Fibroblast of gingiva (primary cell): ENCODE measurements around the gene DRG2.

ENCODE experiments used
- DNase-seq: peaks from one replicate; pipeline ENCODE4 v3.0.0-alpha.2; 2011; ENCODE audit warnings: low read depth

DRG2 gene, protein sequence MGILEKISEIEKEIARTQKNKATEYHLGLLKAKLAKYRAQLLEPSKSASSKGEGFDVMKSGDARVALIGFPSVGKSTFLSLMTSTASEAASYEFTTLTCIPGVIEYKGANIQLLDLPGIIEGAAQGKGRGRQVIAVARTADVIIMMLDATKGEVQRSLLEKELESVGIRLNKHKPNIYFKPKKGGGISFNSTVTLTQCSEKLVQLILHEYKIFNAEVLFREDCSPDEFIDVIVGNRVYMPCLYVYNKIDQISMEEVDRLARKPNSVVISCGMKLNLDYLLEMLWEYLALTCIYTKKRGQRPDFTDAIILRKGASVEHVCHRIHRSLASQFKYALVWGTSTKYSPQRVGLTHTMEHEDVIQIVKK

DNA sequence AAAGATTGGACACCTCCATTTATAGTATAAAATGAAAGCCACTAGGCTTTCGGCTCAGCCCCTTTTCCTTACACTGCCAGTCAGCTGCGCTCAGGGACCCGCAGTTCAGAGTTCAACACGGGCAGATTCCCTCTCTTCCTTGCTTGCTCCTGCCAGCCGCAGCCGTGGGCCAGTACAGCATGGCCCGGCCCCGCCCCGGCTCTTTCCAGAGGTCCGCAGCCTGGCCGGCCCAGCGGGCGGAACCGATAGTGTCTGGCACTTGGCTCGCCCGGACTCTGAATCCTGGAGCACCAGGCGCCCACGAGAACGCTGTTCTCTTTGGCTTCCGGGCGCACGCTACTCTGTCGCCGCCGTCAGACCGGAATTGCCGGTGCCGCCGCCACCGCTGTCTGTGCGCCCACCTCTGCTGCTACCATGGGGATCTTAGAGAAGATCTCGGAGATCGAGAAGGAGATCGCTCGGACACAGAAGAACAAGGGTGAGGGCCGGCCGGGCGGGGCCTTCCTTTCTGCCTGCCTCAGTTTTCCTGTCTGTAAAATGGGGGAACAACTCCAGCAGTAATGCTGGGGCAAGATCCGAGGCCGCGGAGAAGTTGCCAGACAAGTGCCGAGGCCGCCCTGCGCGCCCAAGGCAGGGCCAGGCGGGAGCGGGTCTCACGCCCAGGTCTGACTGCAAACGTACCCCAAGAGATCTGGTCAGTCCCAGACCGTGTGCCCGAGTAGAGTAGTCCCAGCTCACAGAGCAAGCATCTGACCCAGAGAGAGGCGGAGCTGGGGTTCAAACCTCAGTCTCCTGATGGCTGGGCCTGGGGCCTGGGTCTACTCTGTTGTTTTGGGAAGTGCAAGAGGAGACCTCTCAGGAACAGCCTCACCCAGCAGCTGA, at the start of gene DRG2:
DRG2 (plus strand) TSS at position 339 of the 882 bp plus-strand sequence; CDS start at position 415, 76 bp downstream.
- peak; percentile 91 for DNase-seq

DNA sequence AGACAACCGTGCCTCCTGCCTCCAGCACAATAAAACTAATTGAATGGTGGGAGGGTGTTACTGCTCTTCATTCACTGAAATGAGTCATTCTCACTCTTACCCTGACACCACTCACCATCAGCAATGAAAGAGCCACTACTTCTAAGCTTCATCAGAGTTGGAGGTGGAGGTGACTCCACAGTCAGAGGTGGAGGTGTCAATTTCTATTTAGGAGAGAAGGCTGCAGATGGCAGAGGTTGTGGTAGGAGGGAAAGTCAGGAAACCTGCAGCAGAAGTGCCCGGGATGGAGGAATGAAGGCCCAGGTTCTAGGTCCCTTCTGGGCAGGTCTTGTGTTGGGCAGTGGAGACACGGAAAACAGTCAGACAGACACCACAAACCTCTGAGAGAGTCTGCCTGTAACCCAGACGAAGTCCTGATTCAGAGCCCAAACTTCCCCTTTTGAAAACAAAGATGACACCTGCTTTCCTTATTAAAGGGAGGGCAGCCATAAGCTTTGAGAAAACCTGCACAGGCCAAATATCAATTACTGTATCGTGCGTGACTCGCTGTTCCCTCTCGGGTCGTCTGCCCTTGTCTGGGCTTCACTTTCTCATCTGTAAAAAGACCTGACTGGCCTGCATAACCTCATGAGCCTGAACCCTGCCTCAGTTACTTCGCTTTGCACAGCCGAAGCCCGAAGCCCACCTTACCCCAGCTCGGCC, 49.4 kb upstream of the DRG2 start:
- no peak for DNase-seq

DNA sequence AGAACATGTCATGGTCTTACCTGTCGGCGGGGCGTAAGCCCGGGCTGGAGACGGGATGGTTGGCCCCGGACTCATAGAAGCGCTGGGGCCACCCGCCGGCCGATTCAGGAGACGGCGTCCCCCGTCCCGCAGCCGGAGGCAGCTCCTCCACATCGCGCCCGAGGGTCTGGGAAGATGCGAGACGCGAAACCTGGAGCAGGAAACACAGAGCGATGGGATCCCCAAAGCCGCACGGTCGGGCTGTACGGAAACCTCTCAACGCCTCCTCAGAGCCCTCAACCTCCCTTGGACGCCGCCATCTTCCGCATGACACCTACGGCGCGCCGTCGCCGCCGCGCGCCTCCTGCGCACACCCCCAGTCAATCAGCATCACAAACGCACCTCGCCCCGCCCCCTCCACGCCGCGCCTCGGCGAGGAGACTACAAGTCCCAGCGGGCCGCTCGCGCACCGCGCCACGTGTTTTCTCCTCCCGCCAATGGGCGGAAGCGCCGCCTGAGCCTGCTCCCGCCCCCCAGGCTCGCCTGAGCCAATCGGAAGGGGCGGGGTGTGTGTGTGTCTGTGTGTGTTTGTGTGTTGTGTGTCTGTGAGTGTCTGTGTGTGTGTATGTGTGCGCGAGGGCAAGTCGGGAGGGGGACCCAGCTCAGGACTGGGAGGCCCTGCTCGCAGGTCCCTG, 48.8 kb upstream of the DRG2 start, which contains the start of the genes ATPAF2 and GID4:
ATPAF2 (minus strand) TSS at position 308 of the 674 bp plus-strand sequence; CDS start at position 153, 155 bp downstream.
GID4 (plus strand) TSS at position 548 of the 674 bp plus-strand sequence; CDS start at position 605, 57 bp downstream.
- DNase-seq, result peak; percentile 99

DNA sequence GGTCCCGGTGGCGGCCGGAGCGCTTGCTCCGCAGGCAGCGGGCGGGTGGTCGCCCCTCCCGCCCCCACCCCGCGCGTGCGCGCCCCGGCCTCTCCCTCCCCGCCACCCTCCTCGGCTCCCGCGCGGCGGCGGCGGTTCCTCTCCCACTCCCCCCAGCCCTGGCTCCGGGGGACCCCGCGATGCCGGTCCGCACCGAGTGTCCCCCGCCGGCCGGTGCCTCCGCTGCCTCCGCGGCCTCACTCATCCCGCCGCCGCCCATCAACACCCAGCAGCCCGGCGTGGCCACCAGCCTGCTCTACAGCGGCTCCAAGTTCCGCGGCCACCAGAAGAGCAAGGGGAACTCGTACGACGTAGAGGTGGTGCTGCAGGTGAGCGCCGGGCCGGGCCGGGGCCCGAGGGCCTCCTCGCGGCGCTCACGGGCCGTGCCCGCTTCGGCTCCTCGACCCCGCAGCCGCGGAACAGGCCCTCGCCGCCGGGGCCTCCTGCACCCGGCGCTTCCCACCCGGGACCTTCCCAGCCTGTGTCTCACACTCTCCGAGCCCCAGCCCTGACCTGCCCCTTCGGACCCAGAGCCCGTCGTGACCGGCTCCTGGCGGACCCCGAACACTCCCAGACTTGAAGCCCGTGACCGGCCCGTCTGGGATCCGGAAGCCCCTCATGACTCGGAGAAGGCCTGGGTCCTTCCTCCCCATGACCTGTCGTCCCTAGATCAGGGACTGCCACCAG, 48.0 kb upstream of the DRG2 start:
- no peak for DNase-seq

DNA sequence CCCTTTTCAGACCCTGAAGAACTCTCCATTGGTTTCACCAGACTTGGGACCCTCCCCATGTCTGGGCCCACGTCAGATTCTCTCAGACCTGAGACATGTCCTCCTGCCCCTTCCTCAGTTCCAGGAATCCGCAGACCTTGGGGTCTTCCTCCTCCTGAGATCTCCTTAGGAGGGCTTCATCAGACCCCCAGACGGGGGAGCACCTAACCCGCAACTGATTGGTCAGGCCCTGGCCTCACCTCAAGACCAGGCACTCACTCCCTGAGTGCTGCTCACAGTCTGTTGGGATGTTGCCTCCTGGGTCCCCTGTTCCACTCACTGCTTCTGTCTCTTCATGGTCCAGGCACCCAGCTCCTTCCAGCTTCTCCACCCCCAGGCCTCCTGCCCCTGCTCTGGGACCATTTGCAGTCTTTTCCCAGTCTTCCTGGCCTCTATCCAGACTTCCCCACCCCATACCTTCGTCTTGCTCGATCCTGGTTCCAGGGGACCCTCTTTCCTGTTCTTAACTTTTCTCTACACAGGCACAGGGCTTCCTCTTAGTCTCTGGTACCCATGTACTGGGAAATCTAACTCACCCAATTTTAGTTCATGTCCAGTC, 47.4 kb upstream of the DRG2 start:
- no peak for DNase-seq

DNA sequence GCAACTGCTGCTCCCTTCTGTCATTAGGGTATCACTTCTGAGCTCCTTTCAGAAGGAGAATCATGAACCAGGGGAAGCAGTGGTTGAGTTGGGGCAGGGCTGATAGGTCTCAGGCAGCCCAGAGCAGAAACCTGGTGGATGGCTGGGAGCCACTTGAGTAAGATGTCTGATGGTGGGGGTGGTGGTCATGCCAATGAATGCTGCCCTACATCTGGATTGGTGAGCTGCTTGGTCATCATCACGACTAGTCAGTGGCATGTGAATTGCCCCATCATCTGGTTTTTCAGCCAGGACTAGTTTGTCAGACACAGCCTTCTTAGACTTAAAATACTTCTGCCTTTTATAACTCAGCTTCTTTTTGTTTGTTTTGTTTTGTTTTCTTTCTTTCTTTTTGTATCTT, 46.0 kb upstream of the DRG2 start:
- peak; percentile 85 for DNase-seq

DNA sequence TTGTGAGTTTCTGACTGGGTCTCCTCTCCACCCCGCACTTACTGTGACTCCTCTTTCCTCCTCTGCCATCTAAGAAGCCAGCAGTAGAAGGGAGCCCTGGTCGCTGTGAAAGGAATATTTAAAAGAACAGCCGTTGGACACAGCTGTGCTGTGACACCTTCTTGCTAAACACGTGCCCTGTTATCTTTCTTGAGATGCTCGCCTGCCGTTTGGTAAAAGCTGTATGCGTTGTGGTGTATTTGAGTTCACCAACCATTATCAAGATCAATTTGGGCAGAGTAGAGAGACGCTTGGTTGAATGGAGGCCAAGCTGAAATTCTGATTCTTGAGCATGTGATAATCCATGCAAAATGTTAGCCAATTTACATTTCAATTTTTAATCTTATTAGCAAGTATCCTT, 44.8 kb upstream of the DRG2 start:
- DNase-seq, result no peak

DNA sequence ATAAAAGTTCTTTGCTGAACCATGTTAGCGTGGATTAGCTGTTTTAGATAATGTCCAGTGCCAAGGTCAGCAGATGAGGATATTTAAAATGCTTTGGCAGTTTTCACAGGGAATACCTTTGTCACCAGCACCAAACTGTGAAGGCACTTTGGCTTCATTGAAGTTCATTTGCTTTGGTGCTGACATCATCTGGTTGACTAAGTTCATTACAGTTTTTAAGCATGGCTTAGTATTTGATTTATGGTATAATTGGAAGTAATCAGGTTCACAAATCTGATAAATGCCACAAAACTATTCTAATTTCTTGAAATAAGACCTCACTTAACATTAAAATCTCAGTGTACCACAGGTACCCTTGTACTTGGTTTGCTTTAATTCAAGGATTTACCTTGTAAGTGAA, 44.3 kb upstream of the DRG2 start:
- DNase-seq, result no peak

DNA sequence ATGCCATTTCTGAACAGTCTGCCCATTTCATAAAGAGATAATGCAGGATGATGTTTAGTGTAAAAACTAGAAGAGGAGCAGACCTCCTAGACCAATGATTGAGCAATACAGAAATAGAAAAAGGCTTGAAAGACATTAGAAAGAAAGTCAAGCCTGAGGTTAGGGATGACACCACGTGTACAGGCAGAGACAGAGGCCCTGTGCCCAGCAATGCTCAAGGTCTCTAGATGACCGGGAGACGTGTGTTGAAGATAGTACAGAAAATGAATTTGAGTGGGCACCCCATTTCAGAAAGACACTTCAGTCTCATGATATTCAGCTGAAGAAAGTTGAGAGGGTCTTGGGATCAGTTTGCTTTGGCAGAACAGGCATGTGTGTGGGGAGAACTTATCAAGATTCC, 43.1 kb upstream of the DRG2 start:
- no peak for DNase-seq

DNA sequence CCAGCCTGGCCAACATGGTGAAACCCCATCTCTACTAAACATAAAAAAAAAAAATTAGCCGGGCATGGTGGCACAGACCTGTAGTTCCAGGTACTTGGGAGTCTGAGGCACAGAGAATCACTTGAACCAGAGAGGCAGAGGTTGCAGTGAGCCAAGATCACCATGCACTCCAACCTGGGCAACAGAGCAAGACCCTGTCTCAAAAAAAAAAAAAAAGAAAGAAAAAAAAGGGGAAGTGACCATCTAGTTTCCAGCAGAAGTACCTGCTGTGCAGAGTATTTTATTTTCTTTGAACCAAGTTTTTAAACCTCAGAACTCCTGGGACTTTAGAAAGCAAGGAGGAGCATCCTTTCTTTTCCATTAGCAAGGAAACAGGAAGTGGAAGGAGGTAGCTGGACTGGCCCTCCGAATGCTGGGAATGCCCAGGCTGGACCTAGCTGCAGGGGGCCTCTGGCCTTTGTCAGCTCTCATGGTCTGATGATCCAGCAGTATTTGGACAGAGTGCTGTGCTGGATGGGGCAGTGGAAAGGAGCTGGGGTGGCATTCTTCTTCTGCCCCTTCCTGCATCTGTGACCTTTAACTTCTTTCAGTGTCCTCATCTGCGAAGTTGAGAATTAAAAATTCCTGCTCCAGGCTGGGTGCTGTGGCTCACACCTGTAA, 41.9 kb upstream of the DRG2 start:
- no peak for DNase-seq

DNA sequence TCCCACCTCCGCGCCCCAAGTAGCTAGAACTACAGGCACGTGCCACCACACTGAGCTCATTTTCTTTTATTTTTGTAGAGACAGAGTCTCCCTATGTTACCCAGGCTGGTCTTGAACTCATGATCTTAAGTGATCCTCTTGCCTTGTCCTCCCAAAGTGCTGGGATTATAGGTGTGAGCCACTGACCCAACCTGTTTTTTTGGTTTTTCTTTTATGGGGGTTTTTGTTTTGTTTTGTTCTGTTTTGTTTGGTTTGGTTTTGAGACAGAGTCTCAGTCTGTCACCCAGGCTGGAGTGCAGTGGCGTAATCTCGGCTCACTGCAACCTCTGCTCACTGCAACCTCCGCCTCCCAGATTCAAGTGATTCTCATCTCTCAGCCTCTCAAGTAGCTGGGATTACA, 32.2 kb upstream of the DRG2 start:
- DNase-seq, result no peak

DNA sequence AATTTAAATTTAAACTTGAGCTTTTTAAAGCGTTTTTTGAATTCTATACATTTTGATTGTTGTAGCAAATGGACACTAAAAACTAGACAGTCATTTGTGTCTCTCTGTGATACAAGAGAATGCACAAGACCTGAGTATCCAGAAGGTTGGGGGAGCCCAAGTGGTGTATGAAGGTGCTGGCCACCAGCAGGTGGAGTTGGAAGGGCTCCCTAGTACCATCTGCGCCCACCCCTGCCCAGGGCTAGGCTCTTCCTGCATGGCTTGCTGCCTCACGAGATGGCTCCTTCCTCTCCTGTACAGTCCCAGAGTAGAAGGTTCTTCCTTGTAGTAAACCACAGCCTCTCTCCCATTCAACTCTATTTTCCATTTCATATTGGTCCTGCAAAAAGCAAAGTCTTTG, 31.5 kb upstream of the DRG2 start:
- no peak for DNase-seq

DNA sequence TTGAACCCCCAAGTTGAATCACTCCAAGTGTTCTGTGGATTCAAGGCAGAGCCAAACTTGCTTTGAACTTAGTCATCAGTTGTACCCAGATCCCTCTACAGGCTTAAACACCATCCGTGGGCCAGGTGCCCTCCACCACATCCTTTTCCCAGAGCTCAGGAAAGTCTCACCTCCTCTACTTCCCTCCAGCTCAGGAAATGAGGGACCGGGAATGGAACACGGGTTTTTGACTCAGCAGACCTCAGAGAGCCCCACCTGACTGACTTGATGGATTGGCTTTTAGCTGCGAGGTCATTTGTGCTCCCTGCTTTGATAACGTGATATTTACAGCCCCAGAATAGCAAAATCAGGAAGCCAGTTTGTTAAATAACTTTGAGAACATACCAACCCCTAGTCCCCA, 28.5 kb upstream of the DRG2 start:
- no peak for DNase-seq

DNA sequence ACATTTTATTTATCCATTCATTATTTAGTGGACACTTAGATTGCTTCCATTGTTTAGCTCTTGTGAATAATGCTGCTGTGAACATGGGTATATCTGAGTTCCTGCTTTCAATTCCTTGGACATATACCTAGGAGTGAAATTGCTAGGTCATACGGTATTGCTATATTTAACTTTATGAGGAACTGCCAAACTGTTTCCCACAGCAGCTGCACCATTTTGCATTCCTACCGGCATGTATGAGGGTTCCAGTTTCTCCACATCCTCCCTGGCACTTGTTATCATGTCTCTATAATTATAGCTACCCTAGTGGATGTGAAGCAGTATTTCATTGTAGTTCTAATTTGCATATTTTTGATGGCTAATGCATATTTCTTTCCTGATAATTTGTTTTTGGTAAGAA, 23.7 kb upstream of the DRG2 start:
- DNase-seq, result no peak

DNA sequence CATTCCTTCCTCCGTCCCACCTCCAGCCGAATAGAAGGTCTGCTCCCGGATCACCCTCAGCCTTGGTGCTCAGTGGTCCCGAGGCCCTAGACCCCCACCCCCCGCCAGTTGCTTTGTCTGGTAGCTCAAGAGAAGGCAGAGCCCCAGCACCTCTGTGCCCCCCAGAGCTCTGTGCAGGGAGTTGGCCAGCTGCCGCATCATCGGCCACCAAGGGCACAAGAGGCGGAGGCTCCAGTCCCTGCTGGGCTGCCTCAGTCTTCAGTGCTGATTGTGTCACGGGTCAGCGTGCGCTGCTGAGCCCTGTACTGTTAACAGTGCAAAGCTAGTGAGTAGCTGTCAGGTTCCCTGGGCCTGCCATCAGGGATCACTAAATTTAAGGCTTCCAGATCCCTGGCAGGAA, 22.2 kb upstream of the DRG2 start:
- no peak for DNase-seq

DNA sequence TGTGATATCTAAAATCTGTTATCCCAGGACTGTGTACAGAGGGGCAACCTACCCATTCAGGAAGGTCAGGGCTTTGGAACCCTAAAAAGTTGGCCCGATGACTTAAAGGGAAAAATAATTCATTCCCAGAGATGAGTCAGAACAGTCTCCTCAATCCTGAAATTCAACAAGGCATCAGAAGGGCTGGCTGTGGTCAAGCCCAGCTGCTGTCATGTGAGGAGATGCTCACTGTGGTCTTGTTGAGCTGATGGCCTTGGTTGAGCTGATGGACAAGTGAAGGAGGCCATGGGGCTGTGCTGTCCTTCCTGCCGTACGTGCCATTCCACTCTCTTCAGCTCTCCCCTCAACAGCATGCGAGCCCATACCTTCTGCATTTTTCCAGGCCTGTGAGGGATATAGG, 20.9 kb upstream of the DRG2 start:
- DNase-seq, result no peak

DNA sequence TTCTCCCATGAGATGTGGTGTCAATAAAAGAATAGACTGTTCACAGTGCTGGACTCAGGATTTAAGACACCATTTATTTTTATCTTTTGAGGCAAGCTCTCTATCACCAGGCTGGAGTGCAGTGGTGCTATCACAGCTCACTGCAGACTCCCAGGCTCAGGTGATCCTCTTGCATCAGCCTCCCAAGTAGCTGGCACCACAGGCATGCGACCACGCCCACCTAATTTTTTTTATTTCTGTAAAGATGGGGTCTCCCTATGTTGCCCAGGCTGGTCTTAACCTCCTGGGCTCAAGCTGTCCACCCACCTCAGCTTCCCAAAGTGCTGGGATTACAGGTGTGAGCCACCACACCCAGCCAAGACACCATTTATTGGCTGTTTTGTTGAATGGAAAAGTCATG, 18.6 kb upstream of the DRG2 start:
- no peak for DNase-seq

DNA sequence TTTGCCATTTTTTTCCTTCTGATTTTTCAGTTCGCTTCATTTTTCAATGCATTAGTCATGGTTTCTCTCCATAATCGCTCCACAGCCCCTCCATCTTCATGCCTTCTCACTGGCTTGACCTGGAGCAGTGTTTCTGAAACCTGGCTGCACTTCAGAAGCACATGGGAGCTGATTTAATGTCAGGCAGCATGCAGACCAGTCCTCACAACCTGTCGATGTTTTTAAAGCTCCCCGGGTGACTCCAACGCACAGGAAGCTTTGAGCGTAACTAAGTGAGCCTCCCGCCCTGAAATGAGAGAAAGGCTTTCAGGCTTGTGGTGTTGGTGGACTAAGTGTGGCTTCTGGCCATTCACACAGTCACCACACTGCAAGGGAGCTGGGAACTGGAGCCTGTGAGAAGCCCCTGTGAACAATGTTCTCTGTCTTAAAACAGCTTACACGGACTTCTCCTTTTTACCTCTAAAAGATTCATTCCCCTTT, 16.8 kb upstream of the DRG2 start:
- no peak for DNase-seq

DNA sequence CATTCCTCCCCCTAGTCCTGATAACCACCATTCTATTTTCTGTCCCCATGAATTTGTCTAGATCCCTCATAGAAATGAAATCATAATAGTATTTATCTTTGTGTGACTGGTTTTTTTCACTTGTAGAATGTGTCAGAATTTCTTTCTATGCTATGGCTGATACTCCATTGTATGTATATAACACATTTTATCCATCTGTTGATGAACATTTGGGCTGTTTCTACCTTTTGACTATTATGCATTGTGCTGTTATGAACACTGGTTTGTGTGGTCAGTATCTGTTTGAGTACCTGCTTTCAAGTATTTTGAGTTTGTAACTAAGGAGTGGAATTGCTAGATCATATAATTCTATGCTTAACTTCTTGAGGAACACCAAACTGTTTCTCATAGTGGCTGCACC, 16.0 kb upstream of the DRG2 start:
- no peak for DNase-seq
